ENCODE data around the gene MAP7D3.
"Not testable (repeated sequence)": the region's sequence is repeated elsewhere in the genome, so short reads cannot be mapped to it uniquely, and the experiment has no call there.

Gene MAP7D3

GRCh38 chrX:136183917-136184316 lies 67.3 kb downstream of the MAP7D3 start:
- DNase-seq (ENCODE audit: extremely low read depth in 1 of 2, low read depth in 1 of 2), result no peak

- DNase-seq (ENCODE audit: extremely low read depth in 1 of 2, low read depth in 1 of 2), result no peak
These were observed 68.0 kb downstream of the MAP7D3 start for GRCh38 chrX:136183172-136183571.

- no peak for DNase-seq (ENCODE audit: extremely low read depth in 1 of 2, low read depth in 1 of 2)
These were observed 68.8 kb downstream of the MAP7D3 start for GRCh38 chrX:136182414-136182813.

- no peak for DNase-seq (ENCODE audit: extremely low read depth in 1 of 2, low read depth in 1 of 2)
These were observed 72.1 kb downstream of the MAP7D3 start for GRCh38 chrX:136179133-136179532.

- no peak for DNase-seq (ENCODE audit: extremely low read depth in 1 of 2, low read depth in 1 of 2)
These were observed 74.8 kb downstream of the MAP7D3 start for GRCh38 chrX:136176399-136176825.

GRCh38 chrX:136171420-136171819 lies 79.8 kb downstream of the MAP7D3 start:
- no peak for DNase-seq (ENCODE audit: extremely low read depth in 1 of 2, low read depth in 1 of 2)

- DNase-seq (ENCODE audit: extremely low read depth in 1 of 2, low read depth in 1 of 2), result no peak
These were observed 80.9 kb downstream of the MAP7D3 start for GRCh38 chrX:136170139-136170800.

GRCh38 chrX:136168929-136169735 lies 82.1 kb downstream of the MAP7D3 start:
- DNase-seq (ENCODE audit: extremely low read depth in 1 of 2, low read depth in 1 of 2), result no peak

GRCh38 chrX:136167989-136168388 lies 83.2 kb downstream of the MAP7D3 start:
- DNase-seq (ENCODE audit: extremely low read depth in 1 of 2, low read depth in 1 of 2), result not testable (repeated sequence)

GRCh38 chrX:136166221-136166855 lies 84.9 kb downstream of the MAP7D3 start:
- DNase-seq (ENCODE audit: extremely low read depth in 1 of 2, low read depth in 1 of 2), result no peak

GRCh38 chrX:136165406-136165805 lies 85.8 kb downstream of the MAP7D3 start:
- DNase-seq (ENCODE audit: extremely low read depth in 1 of 2, low read depth in 1 of 2), result no peak

- no peak for DNase-seq (ENCODE audit: extremely low read depth in 1 of 2, low read depth in 1 of 2)
These were observed 87.5 kb downstream of the MAP7D3 start for GRCh38 chrX:136163689-136164088.

Measured in stimulated activated CD8-positive, alpha-beta memory T cell treated with anti-CD3 and anti-CD28 coated beads, Interleukin-7, amount 100 ng/mL, for 48 hours (primary cell).